HG03064 (cell line): ENCODE data around the gene IL10.

Source experiments
- ATAC-seq: cut with Tn5 transposase; IDR thresholded peaks from one replicate; pipeline ENCODE4 v1.9.1; 2021; ENCODE audit warnings: low read depth; ENCODE audit not compliant: unreplicated experiment

The IL10 gene

DNA sequence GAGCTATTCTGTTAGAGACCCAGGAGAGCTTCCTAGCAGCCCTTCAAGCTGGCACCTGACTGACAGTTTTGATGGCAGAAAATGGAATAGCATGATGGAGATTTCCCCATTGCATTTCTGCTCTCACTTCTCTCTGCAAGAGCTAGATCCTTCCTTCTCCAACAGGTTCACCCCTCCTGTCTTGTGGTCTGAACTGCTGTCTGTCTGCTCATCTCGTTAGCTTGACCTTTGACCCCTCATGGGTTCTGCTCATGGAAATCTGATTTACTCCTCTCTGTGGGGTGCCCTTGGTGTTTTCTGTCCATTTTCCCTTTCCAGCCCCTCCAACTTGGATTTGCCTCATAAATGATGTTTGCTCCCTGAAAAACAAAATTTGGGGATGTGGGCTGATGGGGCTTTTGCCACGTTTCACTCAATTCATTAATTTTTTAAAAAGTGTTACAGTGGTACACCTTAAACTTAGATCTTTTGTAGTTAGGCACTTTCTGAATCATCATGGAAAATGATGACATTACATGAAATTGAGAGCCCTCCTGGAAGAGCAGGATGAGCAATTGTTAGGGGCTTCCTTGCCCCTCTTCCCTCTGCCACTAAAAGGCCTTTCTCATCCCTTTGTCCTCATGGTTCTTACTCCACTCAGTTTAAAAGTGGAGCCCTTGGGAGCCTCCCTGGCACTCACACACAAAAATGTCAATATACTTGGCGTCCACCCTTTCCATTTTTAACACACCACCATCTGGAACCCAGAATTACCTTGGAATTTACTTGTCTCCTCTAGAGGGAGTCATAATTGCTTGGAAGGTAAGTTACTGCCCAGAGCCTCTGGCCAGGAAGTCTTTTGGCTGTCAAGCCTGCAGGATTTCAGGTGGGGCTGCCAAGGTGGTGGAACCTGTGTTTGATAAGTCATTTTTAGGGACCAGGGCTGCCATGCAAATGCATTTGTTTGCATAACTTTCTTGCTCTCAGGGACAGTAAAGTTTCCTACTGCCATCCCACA lies 33.6 kb downstream of the IL10 start:
- ATAC-seq, result no peak

GRCh38 chr1:206737729-206738201 lies 34.5 kb downstream of the IL10 start:
- ATAC-seq, result no peak

DNA sequence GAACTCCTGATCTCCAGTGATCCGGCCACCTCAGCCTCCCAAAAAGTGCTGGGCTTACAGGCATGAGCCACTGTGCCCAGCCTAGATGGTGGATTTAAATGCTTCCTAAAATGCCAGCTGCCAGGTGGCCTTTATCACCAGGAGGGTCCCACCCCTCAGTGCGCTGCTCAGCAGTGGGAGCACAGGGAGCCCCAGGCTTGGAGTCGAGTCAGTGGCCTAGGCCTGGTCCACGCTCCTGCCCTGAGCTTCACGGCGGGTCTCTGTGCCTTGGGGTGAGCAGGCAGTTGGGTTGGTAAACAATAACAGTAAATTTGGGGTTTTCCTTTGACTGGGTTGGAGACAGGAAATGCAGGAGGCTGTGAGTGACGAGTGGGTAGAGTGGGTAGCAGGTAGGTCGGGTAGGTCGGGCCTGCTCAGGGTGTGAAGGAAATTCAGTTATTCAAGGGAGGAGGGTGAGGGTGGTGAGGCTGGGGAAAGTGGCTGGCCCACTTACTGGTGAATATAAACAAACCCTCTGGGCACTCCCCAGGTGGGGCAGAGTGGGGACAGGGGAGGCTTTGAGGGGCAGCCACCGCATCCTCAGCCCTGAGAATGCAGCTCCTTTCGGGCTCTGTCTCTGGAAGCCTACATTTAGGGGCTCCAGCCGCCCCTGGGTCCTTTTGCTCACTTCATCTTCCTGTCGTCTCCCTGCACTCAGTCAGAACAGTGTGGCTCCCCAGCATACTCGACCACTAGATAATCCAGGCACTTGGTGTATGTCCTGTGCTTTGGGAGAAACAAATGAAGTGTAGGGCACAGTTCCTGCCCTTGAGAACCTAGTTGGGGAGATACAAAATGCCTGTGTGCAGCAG lies 35.2 kb downstream of the IL10 start:
- ATAC-seq, result no peak

DNA sequence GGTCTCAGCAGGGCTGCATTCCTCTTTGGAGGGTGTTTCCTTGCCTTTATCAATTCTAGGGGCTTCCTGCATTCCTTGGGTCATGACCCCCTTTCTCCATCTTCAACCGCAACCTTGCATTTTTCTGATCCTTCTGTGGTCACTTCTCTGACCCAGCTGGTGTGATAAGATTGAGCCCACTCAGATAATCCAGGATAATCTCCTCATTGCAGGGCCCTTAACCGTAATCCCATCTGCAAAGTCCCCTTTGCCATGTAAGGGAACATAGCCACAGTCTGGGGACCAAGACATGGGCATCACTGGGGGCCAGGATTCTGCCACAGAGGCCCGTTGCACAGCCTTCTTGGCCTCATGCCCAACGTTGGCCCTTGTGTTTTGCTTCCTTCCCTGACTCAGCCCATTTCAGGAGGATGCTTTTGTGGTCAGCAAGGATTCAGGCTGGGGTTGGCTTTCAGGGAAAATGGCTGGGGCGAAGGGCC lies 36.7 kb downstream of the IL10 start:
- ATAC-seq, result no peak

GRCh38 chr1:206734499-206735142 lies 37.7 kb downstream of the IL10 start:
- no peak for ATAC-seq

- ATAC-seq, result no peak
These were observed 39.3 kb downstream of the IL10 start for GRCh38 chr1:206732992-206733391.

GRCh38 chr1:206732508-206732907 lies 39.8 kb downstream of the IL10 start:
- ATAC-seq, result no peak

GRCh38 chr1:206729507-206729906 lies 42.8 kb downstream of the IL10 start:
- no peak for ATAC-seq

DNA sequence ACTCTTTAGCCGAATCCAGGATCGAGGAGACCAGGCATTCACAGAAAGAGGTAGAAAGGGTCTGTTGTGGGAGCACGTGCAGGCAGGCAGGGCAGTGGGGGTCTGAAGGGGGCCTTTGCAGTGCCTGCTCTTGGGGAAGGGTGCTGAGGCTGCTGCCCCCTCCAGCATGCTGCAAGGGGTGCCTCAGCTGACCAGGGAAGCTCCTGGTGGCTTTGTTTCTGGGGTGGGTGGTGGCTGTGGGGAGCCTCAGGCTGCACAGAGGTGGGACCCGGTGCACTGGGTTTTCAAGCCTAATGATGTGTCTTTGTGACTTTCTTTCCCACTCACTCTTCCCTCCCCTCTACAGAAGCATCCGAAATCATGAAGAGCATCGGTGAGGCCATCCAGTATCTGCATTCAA lies 43.2 kb downstream of the IL10 start:
- no peak for ATAC-seq

- ATAC-seq, result no peak
These were observed 43.7 kb downstream of the IL10 start for GRCh38 chr1:206728697-206728987.

DNA sequence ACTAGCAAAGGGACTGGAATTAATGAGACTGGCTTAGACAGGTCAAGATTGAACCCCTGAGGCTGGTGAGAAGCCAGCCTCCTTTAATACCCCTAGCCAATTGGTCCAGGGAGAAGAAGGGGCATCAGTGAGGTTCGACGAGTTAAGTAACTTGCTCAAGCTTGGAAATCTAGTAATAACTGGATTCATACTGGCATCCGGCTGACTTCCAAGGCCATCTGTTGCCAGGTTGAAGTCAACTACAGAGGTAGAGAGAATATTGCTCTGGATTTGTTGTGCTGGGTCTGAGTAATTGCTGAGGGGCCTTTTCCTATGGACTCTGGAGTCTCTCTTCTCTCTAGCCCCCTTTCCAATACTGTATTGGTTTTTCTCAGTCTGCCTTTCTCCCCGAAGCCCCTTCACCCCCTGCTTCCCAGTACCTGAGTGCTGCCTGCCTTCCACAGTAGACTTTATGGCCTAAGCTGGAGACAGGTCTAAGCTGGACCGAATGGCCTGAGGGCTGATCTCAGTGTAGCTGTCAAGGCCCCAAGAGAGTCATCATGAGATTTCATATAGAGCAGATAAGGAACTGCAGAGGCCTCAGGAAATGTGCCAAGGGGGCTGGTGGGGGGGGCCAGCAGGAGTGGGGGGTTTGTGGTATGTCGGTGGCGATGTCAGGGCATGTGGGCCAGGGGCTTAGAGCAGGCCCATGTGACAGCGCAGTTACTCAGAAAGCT lies 44.2 kb downstream of the IL10 start:
- ATAC-seq, result no peak

DNA sequence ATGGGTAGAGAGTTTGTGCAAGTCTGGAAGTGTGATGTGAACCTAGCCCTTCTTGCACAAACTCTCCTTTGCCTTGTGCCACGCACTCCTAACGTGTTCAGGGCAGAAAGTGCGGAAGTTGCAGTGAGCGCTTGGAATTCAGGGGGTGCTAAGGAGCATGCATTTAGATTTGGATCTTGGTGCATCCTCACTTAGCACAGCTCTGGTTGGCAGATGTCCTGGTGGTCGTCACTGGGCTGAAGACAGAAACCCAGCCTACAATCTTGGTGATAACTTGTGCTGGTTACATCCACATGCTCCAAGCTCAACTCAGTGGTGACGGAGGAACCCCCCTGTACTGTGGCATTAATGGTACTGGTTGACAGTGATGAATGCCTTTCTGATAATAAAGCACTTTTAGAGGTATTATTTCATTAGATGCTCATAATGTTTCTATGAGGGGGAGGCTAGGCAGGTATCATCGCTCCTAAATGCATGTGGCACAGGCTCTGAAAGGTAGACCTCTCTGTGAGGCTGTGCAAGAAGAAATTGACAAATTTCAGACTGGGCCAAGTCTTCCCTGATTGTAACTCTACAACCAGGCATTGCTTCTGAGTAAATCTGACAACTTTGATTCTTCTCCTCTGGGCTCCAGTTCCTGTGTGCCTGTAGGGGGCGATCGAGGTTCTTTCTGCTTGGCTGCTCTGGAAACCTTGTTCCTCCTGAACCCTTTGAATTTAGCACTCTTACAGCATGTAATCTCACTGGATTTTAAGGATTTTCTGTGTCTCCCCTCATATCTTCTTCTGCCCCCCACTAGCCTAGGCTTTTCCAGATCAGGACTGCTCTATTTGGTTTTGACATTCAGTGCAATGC lies 47.0 kb downstream of the IL10 start:
- no peak for ATAC-seq

GRCh38 chr1:206723805-206724472 lies 48.4 kb downstream of the IL10 start:
- ATAC-seq, result no peak

GRCh38 chr1:206723462-206723804 lies 48.9 kb downstream of the IL10 start:
- no peak for ATAC-seq

DNA sequence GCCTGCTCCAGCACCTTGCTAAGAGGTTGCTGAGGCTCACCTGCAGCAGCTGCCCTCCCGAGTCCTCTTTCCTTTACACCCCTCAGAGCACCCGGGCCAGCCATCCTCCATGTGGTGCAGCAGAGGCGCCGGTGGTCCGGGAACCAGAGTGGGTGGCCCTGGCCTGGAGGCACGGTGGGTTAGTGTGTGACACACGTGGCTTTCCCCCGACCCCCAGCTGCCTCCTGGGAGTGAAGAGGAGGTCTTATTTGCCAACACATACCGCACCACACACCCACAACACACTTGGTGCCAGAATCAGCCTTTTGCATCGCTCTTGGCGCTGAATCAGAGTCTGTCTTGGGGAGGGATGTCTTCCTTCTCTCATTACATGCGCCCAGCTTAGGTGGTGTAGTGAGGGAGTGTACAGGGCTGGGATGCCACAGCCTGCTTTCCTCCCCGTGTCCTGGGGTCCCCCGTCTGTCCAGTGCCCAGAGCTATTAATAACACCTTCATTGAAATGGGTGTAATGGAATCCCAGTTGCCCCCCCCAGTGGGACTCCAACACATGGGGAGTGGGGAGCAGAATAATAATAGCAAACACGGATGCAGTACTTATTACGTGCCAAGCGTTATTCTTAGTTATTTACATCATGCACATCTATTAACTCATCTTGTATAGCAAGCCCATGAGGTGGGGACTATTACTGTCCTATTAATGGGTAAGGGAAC lies 49.4 kb downstream of the IL10 start:
- no peak for ATAC-seq

DNA sequence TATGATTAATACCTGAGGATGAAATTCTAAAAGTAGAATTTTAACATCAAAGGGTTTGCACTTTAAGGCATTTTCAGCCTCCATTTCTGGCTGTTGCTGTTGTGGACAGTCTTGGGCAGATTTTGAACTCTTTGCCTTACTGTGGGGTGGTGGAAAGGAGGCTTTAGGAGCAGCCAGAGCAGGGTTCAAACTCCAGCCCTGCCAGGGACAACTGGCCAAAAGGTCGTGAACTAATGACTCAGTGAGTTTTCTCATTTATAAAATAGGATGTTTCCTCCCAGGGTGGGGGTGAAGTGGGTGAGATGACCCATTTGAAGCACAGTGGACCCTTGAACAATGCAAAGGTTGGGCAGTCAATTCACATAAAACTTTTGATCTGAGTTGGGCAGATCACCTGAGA lies 50.8 kb downstream of the IL10 start:
- ATAC-seq, result no peak

DNA sequence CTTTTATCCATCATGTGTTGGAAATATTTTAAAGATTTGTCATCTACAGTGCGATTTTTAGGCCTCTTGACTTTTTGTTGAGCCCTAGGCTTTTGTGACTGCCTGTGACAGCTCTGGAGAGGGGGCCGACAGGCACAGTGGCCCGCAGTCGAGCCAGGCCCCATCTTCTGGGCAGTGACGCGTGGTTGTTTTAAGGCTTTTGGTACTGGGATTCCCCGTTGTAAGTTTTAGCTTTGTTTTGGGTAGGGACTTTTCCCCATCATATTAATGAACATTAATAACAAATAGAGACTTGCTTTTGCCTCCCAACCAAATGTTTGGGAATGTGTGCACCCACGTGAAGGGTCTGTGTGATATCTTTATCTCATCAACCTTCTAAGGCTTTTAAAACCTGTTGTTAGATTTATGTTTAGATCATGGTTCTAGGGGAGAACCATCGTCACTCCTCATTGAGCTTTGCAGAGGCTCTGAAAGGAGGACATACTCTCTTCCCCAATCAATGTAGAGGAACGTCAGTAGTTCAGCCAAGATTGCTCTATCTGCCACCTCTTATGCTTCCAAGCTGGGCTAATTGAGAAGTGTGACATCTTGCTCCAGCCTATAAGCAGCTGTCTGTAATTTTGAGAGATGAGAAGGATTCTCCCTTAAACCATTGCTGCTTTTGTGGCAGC lies 53.0 kb downstream of the IL10 start:
- ATAC-seq, result no peak

DNA sequence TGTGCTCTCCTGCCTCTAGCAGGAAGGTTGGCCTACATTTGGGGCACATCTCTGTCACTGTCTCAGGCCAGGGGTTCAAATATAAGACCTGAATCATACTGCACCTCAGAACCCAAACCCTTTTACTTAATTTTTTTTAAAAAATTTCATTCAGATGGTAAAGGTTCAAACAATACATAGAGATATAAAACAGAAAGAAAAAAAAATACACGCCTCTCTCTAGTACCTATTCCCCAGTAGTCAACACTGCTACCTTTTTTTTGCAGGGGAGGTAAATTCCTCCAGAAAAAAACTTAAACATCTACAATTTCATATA lies 54.7 kb downstream of the IL10 start:
- no peak for ATAC-seq
